GM19463 (cell line): ENCODE measurements around the gene PTPRN2.
"Not testable (repeated sequence)": the region's sequence is repeated elsewhere in the genome, so short reads cannot be mapped to it uniquely, and the experiment has no call there.

ENCODE experiments used
- ATAC-seq: cut with Tn5 transposase; IDR thresholded peaks from one replicate; pipeline ENCODE4 v1.9.1; 2021; ENCODE audit warnings: mild to moderate bottlenecking, moderate library complexity; ENCODE audit not compliant: unreplicated experiment

PTPRN2 gene

DNA sequence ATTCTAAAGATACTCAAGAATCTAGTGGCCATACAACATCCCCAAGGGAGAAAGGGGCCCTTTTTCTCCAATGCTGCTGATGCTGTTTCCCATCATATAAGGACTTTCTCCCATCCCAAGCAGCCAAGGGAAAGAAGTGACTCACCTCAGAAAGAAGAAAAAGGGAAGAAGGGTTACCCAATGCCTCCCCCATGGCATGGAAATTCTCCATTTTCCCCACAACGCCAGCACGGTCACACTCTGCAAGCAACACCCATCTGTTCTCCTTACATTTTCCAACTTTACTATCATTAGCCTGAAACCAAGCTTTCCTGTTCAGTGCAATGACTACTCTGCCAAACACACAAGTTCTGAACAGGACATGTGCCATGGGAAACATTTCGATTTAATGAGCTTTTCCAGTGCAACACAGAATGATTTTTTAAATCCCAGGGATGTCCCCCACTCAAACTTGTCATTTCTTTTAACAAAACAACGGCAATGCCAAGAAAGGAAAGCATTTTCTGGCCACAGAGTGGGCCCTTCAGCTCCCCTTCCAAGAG is 67.9 kb downstream of the PTPRN2 start:
- no peak for ATAC-seq

DNA sequence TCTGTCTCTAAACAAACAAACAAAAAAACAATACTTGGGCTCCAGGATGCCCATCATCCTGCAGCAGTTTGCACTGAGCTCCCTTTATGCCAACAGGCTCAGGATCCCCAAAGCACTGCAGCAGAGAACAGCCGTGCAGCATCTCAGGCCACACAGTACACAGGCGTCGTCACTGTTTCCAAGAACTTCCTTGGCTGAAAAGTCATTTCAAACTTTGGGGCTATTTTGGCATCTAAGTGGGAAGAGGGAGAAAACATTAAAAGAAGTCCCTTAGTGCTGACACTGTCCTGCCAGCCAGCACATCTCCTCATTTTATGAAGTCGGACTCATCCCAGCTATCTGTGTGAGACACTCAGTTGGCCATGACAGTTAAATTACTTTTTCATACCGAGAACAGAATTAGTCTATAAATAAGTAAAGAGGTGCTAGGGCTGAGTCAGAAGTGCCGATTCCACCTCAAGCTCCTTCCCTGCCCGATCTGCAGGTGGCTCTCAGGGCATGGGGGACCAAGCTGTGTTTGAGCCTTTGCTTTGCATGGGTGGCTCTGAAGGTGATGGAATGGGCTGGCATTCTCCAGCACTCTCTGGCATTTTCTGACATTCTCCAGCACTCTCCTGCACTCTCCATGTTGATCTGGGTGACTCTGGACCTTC is 68.5 kb downstream of the PTPRN2 start:
- ATAC-seq, result no peak

DNA sequence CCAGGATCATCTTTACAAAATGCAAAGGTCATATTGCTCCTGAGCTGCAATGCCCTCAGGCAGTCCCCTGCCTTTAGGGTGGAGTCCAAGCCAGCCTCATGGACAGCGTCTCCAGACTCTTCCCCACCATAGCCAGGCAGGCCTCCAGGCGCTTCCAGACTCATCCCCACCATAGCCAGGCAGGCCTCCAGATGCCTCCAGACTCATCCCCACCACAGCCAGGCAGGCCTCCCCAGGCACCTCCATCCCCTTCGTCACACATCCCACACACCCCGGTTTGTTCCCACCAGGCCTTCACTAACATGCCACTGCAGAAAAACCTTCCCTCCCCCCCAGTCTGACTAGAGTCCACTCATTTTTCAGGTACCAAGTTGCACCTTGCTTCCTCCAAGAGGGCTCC is 70.1 kb downstream of the PTPRN2 start:
- ATAC-seq, result no peak

- no peak for ATAC-seq
Measured at GRCh38 chr7:158517072-158517471, 70.6 kb downstream of the PTPRN2 start.

DNA sequence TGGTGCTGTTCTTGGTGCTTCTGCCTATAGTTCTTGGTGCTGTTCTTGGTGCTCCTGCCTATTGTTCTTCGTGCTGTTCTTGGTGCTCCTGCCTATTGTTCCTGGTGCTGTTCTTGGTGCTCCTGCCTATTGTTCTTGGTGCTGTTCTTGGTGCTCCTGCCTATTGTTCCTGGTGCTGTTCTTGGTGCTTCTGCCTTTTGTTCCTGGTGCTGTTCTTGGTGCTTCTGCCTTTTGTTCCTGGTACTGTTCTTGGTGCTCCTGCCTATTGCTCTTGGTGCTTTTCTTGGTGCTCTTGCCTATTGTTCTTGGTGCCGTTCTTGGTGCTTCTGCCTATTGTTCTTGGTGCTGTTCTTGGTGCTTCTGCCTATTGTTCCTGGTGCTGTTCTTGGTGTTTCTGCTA is 71.1 kb downstream of the PTPRN2 start:
- no peak for ATAC-seq

GRCh38 chr7:158512869-158513268 is 74.8 kb downstream of the PTPRN2 start:
- no peak for ATAC-seq

DNA sequence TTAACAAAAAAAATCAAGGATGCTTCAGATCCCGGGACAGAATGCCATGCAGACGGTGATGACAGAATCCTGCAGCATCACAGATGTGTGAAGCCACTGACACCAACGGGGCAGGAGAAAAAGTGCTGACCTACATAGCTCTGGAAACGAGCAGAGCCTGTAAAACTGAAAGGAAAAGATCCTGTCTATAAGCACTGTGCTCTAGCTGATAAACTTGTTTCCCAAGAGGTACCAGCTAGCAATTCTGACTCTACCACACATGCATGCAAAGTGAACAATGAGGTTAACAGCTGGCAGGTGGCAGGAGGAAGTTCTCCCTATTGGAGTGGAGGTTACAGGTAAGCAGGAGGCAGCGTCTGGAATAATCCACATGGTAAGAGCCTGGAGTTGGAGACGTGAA is 75.6 kb downstream of the PTPRN2 start:
- no peak for ATAC-seq

- no peak for ATAC-seq
Measured at GRCh38 chr7:158508802-158509385, 78.7 kb downstream of the PTPRN2 start.

DNA sequence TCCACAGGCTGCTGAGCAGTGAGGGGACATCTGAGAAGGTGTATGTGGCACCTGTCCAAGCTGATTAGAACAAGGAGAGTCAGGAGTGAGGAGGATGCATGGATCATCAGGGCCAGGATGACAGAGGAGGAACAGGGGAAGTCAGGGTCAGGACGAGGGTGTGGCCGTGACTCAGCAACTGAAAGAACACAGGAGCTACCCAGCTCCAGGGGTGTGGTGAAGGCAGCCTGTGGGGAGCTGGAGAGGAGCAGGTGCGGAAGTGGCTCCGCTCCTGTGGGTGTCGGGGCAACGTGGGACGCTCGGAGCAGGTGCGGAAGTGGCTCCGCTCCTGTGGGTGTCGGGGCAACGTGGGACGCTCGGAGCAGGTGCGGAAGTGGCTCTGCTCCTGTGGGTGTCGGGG is 79.3 kb downstream of the PTPRN2 start:
- not testable (repeated sequence) for ATAC-seq

GRCh38 chr7:158507917-158508316 is 79.7 kb downstream of the PTPRN2 start:
- ATAC-seq, result no peak

GRCh38 chr7:158507175-158507574 is 80.4 kb downstream of the PTPRN2 start:
- ATAC-seq, result not testable (repeated sequence)

GRCh38 chr7:158506626-158507025 is 81.0 kb downstream of the PTPRN2 start:
- ATAC-seq, result no peak

GRCh38 chr7:158505683-158506082 is 81.9 kb downstream of the PTPRN2 start:
- no peak for ATAC-seq

- no peak for ATAC-seq
Measured at GRCh38 chr7:158502068-158502750, 85.4 kb downstream of the PTPRN2 start.

GRCh38 chr7:158501393-158502067 is 86.1 kb downstream of the PTPRN2 start:
- ATAC-seq, result no peak

DNA sequence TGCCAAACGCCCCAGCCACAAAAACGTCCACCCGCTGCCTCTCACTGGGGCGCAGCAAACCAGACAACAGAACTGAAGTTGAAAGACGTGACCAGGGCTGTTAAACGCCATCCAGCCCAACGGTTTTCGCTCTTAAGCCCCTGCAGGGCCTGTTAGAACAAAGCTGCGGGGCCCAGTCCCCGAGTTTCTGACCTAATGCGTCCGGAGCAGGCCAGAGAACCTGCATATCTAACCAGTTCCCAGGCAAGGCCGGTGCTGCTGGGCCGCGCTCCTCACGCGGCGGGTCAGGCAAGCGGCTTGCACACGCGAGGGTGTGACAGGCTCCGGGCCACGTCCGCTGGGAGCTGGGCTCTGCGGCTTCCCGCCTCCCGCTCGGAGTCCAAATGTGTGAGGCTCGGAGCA is 87.0 kb downstream of the PTPRN2 start:
- no peak for ATAC-seq

GRCh38 chr7:158499082-158499455 is 88.6 kb downstream of the PTPRN2 start:
- ATAC-seq, result no peak

DNA sequence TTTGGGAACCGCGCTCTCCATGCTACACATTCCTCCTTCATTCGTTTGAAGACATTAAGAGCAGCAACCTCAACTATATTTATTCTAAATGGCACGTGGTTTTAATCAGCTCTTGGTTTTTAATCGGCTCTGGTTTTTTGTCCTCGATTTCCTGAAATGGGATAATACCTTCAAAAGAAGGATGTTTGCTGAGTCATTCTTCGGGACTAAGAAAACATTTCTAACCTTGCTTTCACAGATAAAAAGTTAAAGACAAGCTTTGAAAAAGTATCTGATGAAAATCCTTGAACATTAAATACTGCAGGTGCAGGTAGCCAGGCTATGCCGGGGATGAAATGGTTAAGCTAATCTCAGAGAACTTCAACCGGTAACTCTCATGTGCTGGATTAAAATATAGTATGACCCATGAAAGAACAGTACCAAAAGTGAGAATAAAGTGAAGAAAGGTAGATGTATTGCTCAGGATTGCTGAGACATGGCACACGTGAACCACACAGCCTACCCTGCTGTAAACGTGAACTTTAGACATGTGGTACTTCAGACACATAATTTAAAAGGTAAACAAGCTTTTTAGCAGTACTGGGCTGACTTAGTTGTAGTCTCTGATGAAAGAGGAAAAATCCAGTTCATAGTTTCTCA is 89.1 kb downstream of the PTPRN2 start:
- no peak for ATAC-seq

GRCh38 chr7:158497627-158498026 is 90.0 kb downstream of the PTPRN2 start:
- no peak for ATAC-seq

GRCh38 chr7:158495786-158496185 is 91.8 kb downstream of the PTPRN2 start:
- ATAC-seq, result no peak

GRCh38 chr7:158495216-158495615 is 92.4 kb downstream of the PTPRN2 start:
- ATAC-seq, result no peak
